PC-3 (cell line): ENCODE results near the gene PRKN. TPM values are rescaled to one million over a fixed set of nuclear protein-coding genes. Genes with fewer than 3 reads are reported as not detected.

ENCODE experiments used
- ATAC-seq: fragments of 200-7000 bp; cut with Tn5 transposase; 2 replicates; pipeline ENCODE4 v1.9.1; 2020; ENCODE audit warnings: mild to moderate bottlenecking, moderate library complexity
- BruUV-seq: library from RNA; stranded (reverse); fragments of 400-500 nt; replicated peaks from 2 replicates; lab custom pipeline; 2021; lab: Mats Ljungman, UMichigan
- CTCF ChIA-PET: fragments of 300-600 bp; sonication (Branson Sonifier 250); formaldehyde crosslinking; loops from one replicate; lab custom pipeline; 2022; ENCODE audit warnings: antibody characterized with exemption; lab: Charles Lee
- POLR2A ChIA-PET: fragments of 300-600 bp; sonication (Branson Sonifier 250); formaldehyde crosslinking; loops from one replicate; lab custom pipeline; 2022; ENCODE audit warnings: antibody characterized with exemption; ENCODE audit not compliant: unreplicated experiment; lab: Charles Lee
- DNase-seq: peaks from one replicate; pipeline ENCODE4 v3.0.0-alpha.2; 2015
- H2AFZ ChIP-seq: fragments of 300-600 bp; sonication (generic); 2 replicates; pipeline ENCODE4 v1.6.0; 2016; ENCODE audit warnings: antibody characterized with exemption, low read length
- H3F3A ChIP-seq: fragments of 300-600 bp; sonication (generic); one replicate; pipeline ENCODE4 v1.6.0; 2017; ENCODE audit warnings: antibody characterized with exemption, low read length, control low read depth, mild to moderate bottlenecking; ENCODE audit not compliant: unreplicated experiment
- H3K27ac ChIP-seq: fragments of 300-600 bp; sonication (generic); 2 replicates; pipeline ENCODE4 v1.5.1; 2016; ENCODE audit warnings: mild to moderate bottlenecking, low read length
- H3K27me3 ChIP-seq: fragments of 300-600 bp; sonication (generic); 2 replicates; pipeline ENCODE4 v1.6.1; 2016; ENCODE audit warnings: low read length, mixed read lengths
- H3K36me3 ChIP-seq: fragments of 300-600 bp; sonication (generic); 2 replicates; pipeline ENCODE4 v1.6.1; 2016; ENCODE audit warnings: low read depth, mixed run types, low read length, mixed read lengths
- H3K4me1 ChIP-seq: fragments of 300-600 bp; sonication (generic); 2 replicates; pipeline ENCODE4 v1.5.1; 2016; ENCODE audit warnings: low read length; ENCODE audit not compliant: insufficient read depth
- H3K4me2 ChIP-seq: fragments of 300-600 bp; sonication (generic); 2 replicates; pipeline ENCODE4 v1.6.0; 2016; ENCODE audit warnings: low read length
- H3K4me3 ChIP-seq: fragments of 300-600 bp; sonication (generic); 2 replicates; pipeline ENCODE4 v1.5.1; 2016; ENCODE audit warnings: mild to moderate bottlenecking, low read length, mixed read lengths
- H3K79me2 ChIP-seq: fragments of 300-600 bp; sonication (generic); 2 replicates; pipeline ENCODE4 v1.6.1; 2017; ENCODE audit warnings: low read length, mixed read lengths
- H3K9ac ChIP-seq: fragments of 300-600 bp; sonication (generic); 2 replicates; pipeline ENCODE4 v1.6.0; 2016; ENCODE audit warnings: mild to moderate bottlenecking, low read length
- H3K9me2 ChIP-seq: fragments of 300-600 bp; sonication (generic); replicated peaks from 2 replicates; pipeline ENCODE4 v1.6.1; 2016; ENCODE audit warnings: mixed run types, low read length, mixed read lengths
- H3K9me3 ChIP-seq: fragments of 300-600 bp; sonication (generic); 2 replicates; pipeline ENCODE4 v1.6.1; 2016; ENCODE audit warnings: low read length, mixed read lengths
- H4K20me1 ChIP-seq: fragments of 300-600 bp; sonication (generic); 2 replicates; pipeline ENCODE4 v1.6.1; 2016; ENCODE audit warnings: low read length, mixed read lengths
- EZH2 ChIP-seq: fragments of 300-600 bp; sonication (generic); IDR thresholded peaks from one replicate; pipeline ENCODE4 v1.6.1; 2017; ENCODE audit warnings: antibody characterized with exemption, mild to moderate bottlenecking, low read length; ENCODE audit not compliant: unreplicated experiment
- EZH2phosphoT487 ChIP-seq: fragments of 300-600 bp; sonication (generic); IDR thresholded peaks from 2 replicates; pipeline ENCODE4 v1.6.1; 2018; ENCODE audit warnings: mild to moderate bottlenecking, antibody characterized with exemption, low read length, borderline replicate concordance
- intact Hi-C: fragments of 100-400 bp; cut with micrococcal nuclease; formaldehyde crosslinking; loops from 2 replicates; pipeline ENCODE4 v1.9.0; 2023
- total RNA-seq: library from RNA; depleted of rRNA; stranded (reverse); fragments of >200 nt; gene quantifications from 2 replicates; pipeline ENCODE4 v1.2.3, GENCODE V29; 2014
- TF ChIP-seq, protein P1 (sequence below): fragments of 300-600 bp; sonication (generic); conservative IDR thresholded peaks from 2 replicates; pipeline ENCODE4 v1.5.1; 2017; ENCODE audit warnings: antibody characterized with exemption, low read depth, mild to moderate bottlenecking, low read length

PRKN gene
- total RNA-seq, 1 experiment from 2014 or later, result not detected

DNA sequence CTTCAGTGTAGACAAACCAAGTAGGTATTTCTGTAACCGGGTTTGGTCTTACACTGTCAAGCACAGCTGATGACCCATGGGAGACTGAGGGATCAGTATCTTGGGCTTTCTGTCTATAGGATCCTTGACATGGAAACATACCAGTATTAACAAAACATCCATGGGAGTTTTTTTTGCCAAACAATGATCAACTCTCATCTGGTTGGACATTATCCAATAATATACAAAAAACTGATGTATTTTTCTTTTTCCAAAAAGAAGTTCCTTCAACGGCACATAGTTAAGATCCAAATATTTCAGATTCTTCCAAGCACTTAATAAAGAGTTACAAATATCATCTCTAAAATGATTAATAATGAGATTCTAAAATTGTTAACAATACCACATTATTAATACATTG is 459.9 kb downstream of the PRKN start:
- Histone ChIP-seq H3K36me3 (no peaks in the 10 kb centered on the region), H3K4me3 (no peak overlapping the region), H3K9me2 (no peaks in the 10 kb centered on the region), H4K20me1 (no peaks in the 10 kb centered on the region), H2AFZ (no peak overlapping the region), H3K9ac (no peak overlapping the region), H3K27me3 (no peaks in the 10 kb centered on the region), H3K27ac (no peak overlapping the region), H3K4me2 (no peak overlapping the region), H3K9me3 (no peaks in the 10 kb centered on the region), H3K79me2 (no peaks in the 10 kb centered on the region), H3K4me1 (no peaks in the 10 kb centered on the region), H3F3A (no peaks in the 10 kb centered on the region)
- ChIA-PET CTCF (no interaction called here), POLR2A (no interaction called here)
- BruUV-seq, result no TSS peak
- DNase-seq, result no peak
- TF ChIP-seq EZH2phosphoT487 (no peak), EZH2 (no peak)
- TF ChIP-seq, protein P1, sequence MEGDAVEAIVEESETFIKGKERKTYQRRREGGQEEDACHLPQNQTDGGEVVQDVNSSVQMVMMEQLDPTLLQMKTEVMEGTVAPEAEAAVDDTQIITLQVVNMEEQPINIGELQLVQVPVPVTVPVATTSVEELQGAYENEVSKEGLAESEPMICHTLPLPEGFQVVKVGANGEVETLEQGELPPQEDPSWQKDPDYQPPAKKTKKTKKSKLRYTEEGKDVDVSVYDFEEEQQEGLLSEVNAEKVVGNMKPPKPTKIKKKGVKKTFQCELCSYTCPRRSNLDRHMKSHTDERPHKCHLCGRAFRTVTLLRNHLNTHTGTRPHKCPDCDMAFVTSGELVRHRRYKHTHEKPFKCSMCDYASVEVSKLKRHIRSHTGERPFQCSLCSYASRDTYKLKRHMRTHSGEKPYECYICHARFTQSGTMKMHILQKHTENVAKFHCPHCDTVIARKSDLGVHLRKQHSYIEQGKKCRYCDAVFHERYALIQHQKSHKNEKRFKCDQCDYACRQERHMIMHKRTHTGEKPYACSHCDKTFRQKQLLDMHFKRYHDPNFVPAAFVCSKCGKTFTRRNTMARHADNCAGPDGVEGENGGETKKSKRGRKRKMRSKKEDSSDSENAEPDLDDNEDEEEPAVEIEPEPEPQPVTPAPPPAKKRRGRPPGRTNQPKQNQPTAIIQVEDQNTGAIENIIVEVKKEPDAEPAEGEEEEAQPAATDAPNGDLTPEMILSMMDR, result no peak
- no peak for ATAC-seq
- intact Hi-C loops, result no loop called here

- Histone ChIP-seq H3K4me1 (no peaks in the 10 kb centered on the region), H3K9me3 (no peaks in the 10 kb centered on the region), H2AFZ (no peak overlapping the region), H4K20me1 (no peaks in the 10 kb centered on the region), H3K27ac (no peak overlapping the region), H3K4me3 (no peak overlapping the region), H3K9ac (no peak overlapping the region), H3K79me2 (no peaks in the 10 kb centered on the region), H3K4me2 (no peak overlapping the region), H3K36me3 (no peaks in the 10 kb centered on the region), H3F3A (no peaks in the 10 kb centered on the region), H3K27me3 (no peaks in the 10 kb centered on the region), H3K9me2 (no peaks in the 10 kb centered on the region)
- DNase-seq (no peak), ATAC-seq (no peak)
- intact Hi-C loops, result no loop called here
- no TSS peak for BruUV-seq
- ChIA-PET CTCF (no interaction called here), POLR2A (no interaction called here)
- TF ChIP-seq EZH2 (no peak), EZH2phosphoT487 (no peak)
- TF ChIP-seq, protein P1, result no peak
These were observed 460.4 kb downstream of the PRKN start for GRCh38 chr6:162267126-162267525.

DNA sequence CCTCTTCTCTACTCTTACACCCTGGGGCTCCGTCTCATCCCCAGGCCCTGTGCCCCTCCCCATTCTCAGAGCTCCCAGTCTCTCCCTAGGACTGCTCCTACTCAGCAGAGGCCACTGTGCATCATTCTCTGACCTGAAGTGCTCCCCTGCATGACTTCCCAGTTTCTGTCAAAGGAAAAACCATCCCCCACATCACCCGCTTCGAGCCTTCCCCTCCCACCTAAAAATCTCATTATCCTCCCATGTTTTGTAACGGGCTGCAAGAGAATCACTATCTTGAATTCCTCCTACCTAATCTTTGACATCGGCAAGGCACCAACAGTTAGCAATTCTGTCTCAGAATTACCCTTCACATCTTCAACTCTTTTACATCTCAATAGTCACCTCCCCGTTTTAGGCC is 463.0 kb downstream of the PRKN start:
- no peak overlapping the region for H3K4me2 ChIP-seq
- ATAC-seq (no peak), DNase-seq (no peak)
- BruUV-seq, result no TSS peak
- no peaks in the 10 kb centered on the region for H3K79me2 ChIP-seq
- TF ChIP-seq EZH2 (no peak), EZH2phosphoT487 (no peak)
- TF ChIP-seq, protein P1, result no peak
- ChIA-PET CTCF (no interaction called here), POLR2A (no interaction called here)
- H3K9me2 ChIP-seq, result no peaks in the 10 kb centered on the region
- no peak overlapping the region for H2AFZ ChIP-seq
- H3K4me1 ChIP-seq, result no peaks in the 10 kb centered on the region
- H3K27me3 ChIP-seq, result no peaks in the 10 kb centered on the region
- H3K9ac ChIP-seq, result no peak overlapping the region
- H3K4me3 ChIP-seq, result no peak overlapping the region
- no peaks in the 10 kb centered on the region for H3K9me3 ChIP-seq
- intact Hi-C loops, result no loop called here
- no peak overlapping the region for H3K27ac ChIP-seq
- no peaks in the 10 kb centered on the region for H3F3A ChIP-seq
- H4K20me1 ChIP-seq, result no peaks in the 10 kb centered on the region
- H3K36me3 ChIP-seq, result no peaks in the 10 kb centered on the region
